Neuronal stem cell (in vitro differentiated cells): ENCODE measurements around the gene PLEKHA8.

Experiments used
- DNase-seq: peaks from one replicate; pipeline ENCODE4 v3.0.0-alpha.2; 2013; ENCODE audit warnings: low spot score
- H2AFZ ChIP-seq: one replicate; pipeline ENCODE4 v1.6.1; 2013; ENCODE audit warnings: mild to moderate bottlenecking, low read length, inconsistent platforms
- H2AK5ac ChIP-seq: 2 replicates; pipeline ENCODE4 v1.6.1; 2013; ENCODE audit warnings: low read depth, mild to moderate bottlenecking, inconsistent platforms, low read length, moderate library complexity, mixed read lengths
- H2BK120ac ChIP-seq: 2 replicates; pipeline ENCODE4 v1.6.1; 2013; ENCODE audit warnings: low read depth, mild to moderate bottlenecking, inconsistent platforms, low read length, moderate library complexity, mixed read lengths
- H2BK12ac ChIP-seq: one replicate; pipeline ENCODE4 v1.6.1; 2013; ENCODE audit warnings: low read length, inconsistent platforms
- H2BK15ac ChIP-seq: 2 replicates; pipeline ENCODE4 v1.6.1; 2013; ENCODE audit warnings: mild to moderate bottlenecking, low read length, inconsistent platforms, mixed read lengths
- H2BK5ac ChIP-seq: one replicate; pipeline ENCODE4 v1.6.1; 2013; ENCODE audit warnings: inconsistent platforms, mild to moderate bottlenecking, low read length, moderate library complexity
- H3K14ac ChIP-seq: one replicate; pipeline ENCODE4 v1.6.1; 2013; ENCODE audit warnings: low read length, inconsistent platforms
- H3K18ac ChIP-seq: 2 replicates; pipeline ENCODE4 v1.6.1; 2013; ENCODE audit warnings: low read length, inconsistent platforms
- H3K23ac ChIP-seq: 2 replicates; pipeline ENCODE4 v1.6.1; 2013; ENCODE audit warnings: low read depth, mild to moderate bottlenecking, mixed read lengths, low read length, inconsistent platforms; ENCODE audit not compliant: poor library complexity
- H3K27ac ChIP-seq: replicated peaks from 3 replicates; pipeline ENCODE4 v1.5.1; 2013; ENCODE audit warnings: low read length, inconsistent platforms
- H3K27me3 ChIP-seq, 3 experiments: 2 replicates each; pipeline ENCODE4 v1.6.1; 2013; ENCODE audit warnings: low read length in 3 of 3, mild to moderate bottlenecking in 2 of 3, inconsistent platforms in 1 of 3, low read depth in 1 of 3, mixed read lengths in 1 of 3, moderate library complexity in 1 of 3; ENCODE audit not compliant: control insufficient read depth in 3 of 3, insufficient read depth in 3 of 3
- H3K36me3 ChIP-seq, 2 donors: replicated peaks in 1 of 2; 2 replicates each; pipeline ENCODE4 v1.6.1; 2013; ENCODE audit warnings: low read length in 2 of 2; ENCODE audit not compliant: control insufficient read depth in 2 of 2, insufficient read depth in 2 of 2
- H3K4ac ChIP-seq: 2 replicates; pipeline ENCODE4 v1.6.1; 2013; ENCODE audit warnings: inconsistent platforms, mild to moderate bottlenecking, low read length, moderate library complexity
- H3K4me1 ChIP-seq, 2 donors: 1 replicate in 1 of 2; 2 replicates in 1 of 2; pipeline ENCODE4 v1.6.1; 2013; ENCODE audit warnings: low read length in 2 of 2, low read depth in 1 of 2; ENCODE audit not compliant: control insufficient read depth in 2 of 2, insufficient read depth in 1 of 2
- H3K4me2 ChIP-seq: one replicate; pipeline ENCODE4 v1.6.1; 2013; ENCODE audit warnings: mild to moderate bottlenecking, low read length, inconsistent platforms; ENCODE audit not compliant: insufficient read depth, poor library complexity, severe bottlenecking
- H3K4me3 ChIP-seq, 2 donors: 2 replicates each; pipeline ENCODE4 v1.5.1; 2013; ENCODE audit warnings: low read length in 2 of 2, mild to moderate bottlenecking in 2 of 2, inconsistent platforms in 1 of 2, moderate library complexity in 1 of 2
- H3K79me1 ChIP-seq: one replicate; pipeline ENCODE4 v1.6.1; 2013; ENCODE audit warnings: low read depth, mild to moderate bottlenecking, inconsistent platforms, low read length, moderate library complexity
- H3K9ac ChIP-seq: one replicate; pipeline ENCODE4 v1.6.1; 2013; ENCODE audit warnings: mild to moderate bottlenecking, low read depth, low read length, inconsistent platforms; ENCODE audit not compliant: poor library complexity
- H3K9me3 ChIP-seq, 2 donors: replicated peaks in 1 of 2; 2 replicates each; pipeline versions ENCODE3 to v1.6.1; 2013; ENCODE audit warnings: low read length in 2 of 2, mild to moderate bottlenecking in 2 of 2, inconsistent platforms in 1 of 2, low read depth in 1 of 2, mixed read lengths in 1 of 2, moderate library complexity in 1 of 2; ENCODE audit not compliant: control insufficient read depth in 2 of 2, insufficient read depth in 1 of 2
- H4K8ac ChIP-seq: one replicate; pipeline ENCODE4 v1.6.1; 2013; ENCODE audit warnings: low read depth, mild to moderate bottlenecking, inconsistent platforms, low read length, moderate library complexity
- H4K91ac ChIP-seq: one replicate; pipeline ENCODE4 v1.6.1; 2013; ENCODE audit warnings: low read length, low read depth, mild to moderate bottlenecking, inconsistent platforms; ENCODE audit not compliant: poor library complexity
- WGBS, 2 donors: extraction: QIAGEN DNeasy Blood & Tissue Kit; methylation state at CpG; one replicate each; pipeline ENCODE4 v1.1.7; 2013; ENCODE audit warnings: missing lambda C conversion rate in 2 of 2, mixed read lengths in 1 of 2; ENCODE audit not compliant: insufficient read length in 2 of 2, insufficient replicate concordance in 1 of 2; ENCODE audit errors: extremely low coverage in 2 of 2; 5-methylcytosine and 5-hydroxymethylcytosine counted together

The PLEKHA8 gene

DNA sequence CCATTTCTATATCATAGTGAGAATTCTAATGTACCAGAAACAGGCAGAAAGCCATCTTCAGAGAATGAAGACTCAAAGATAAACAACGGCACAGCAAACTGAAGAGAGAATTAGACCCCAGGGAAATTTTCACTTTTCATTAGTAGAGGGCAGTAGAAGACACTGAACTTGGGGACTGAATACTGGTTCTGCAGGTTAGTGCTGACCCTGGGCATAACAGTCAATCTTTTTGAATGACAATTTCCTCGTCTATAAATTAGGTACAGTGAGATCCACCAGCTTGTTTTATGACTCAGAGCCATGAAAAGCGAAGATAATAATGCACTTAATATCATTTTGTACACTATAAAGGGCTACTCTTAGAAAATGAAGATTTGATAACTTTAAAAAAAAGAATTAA is 15.5 kb upstream of the PLEKHA8 start:
- no peak overlapping the region for H3K9ac ChIP-seq
- no peak for DNase-seq
- no peak overlapping the region for H2BK12ac ChIP-seq

DNA sequence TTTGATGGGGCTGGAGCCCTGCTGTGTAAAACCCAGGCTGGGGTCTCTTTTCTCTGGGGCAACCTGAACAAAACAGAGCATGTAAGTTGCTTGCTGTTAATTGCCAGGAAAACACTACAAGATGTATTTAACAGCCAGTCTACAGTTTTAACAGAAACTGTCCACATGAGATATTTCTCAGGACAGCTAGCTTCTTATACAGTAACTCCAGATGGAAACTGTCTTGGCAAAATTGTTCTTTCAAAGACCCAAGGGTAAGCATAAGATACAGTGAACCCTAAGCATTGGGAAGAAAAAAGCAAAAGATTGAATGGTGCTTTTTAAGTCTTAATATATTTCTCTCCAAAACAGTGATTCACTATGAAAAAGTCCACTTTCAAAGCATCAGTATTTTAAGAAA is 9.8 kb upstream of the PLEKHA8 start:
- Histone ChIP-seq H3K4me1 (no peaks in the 10 kb centered on the region), H3K4me3 (no peak overlapping the region), H3K9ac (no peak overlapping the region), H2BK12ac (no peak overlapping the region), H3K36me3 (peaks cover 0 to 47% of the 10 kb centered on the region in 2 donors), H3K14ac (no peak overlapping the region), H4K8ac (no peak overlapping the region), H2AFZ (no peak overlapping the region), H2BK120ac (no peak overlapping the region), H3K27ac (no peak overlapping the region), H3K23ac (no peak overlapping the region), H3K79me1 (no peaks in the 10 kb centered on the region), H3K4ac (no peak overlapping the region), H2BK15ac (no peak overlapping the region), H3K27me3 (no peaks in the 10 kb centered on the region), H2BK5ac (no peak overlapping the region), H2AK5ac (no peak overlapping the region), H3K18ac (no peak overlapping the region), H3K4me2 (no peak overlapping the region), H4K91ac (no peak overlapping the region), H3K9me3 (no peaks in the 10 kb centered on the region)
- no peak for DNase-seq

More for the DNA sequence above, 15.5 kb upstream of the PLEKHA8 start:
- peaks cover 0 to 33% of the 10 kb centered on the region in 2 donors for H3K36me3 ChIP-seq
- no peak overlapping the region for H4K91ac ChIP-seq
- no peaks in the 10 kb centered on the region for H3K4me1 ChIP-seq
- H3K14ac ChIP-seq = no peak overlapping the region
- no peak overlapping the region for H3K27ac ChIP-seq
- no peak overlapping the region for H2BK120ac ChIP-seq
- H2AFZ ChIP-seq = no peak overlapping the region
- no peak overlapping the region for H3K4me2 ChIP-seq
- H2BK5ac ChIP-seq = no peak overlapping the region
- no peak overlapping the region for H2AK5ac ChIP-seq
- no peak overlapping the region for H3K4me3 ChIP-seq
- H4K8ac ChIP-seq = no peak overlapping the region
- H3K27me3 ChIP-seq = no peaks in the 10 kb centered on the region
- no peak overlapping the region for H3K4ac ChIP-seq
- H3K18ac ChIP-seq = no peak overlapping the region
- no peak overlapping the region for H2BK15ac ChIP-seq
- H3K79me1 ChIP-seq = no peaks in the 10 kb centered on the region
- H3K9me3 ChIP-seq = no peaks in the 10 kb centered on the region
- H3K23ac ChIP-seq = no peak overlapping the region
- WGBS, 2 donors = no CpG with 5 or more reads among the region's 3 CpGs

GRCh38 chr7:30019387-30019786 is 8.8 kb upstream of the PLEKHA8 start:
- Histone ChIP-seq H3K18ac (no peak overlapping the region), H3K9ac (no peak overlapping the region), H3K27me3 (no peaks in the 10 kb centered on the region), H3K4me3 (no peak overlapping the region), H2BK120ac (no peak overlapping the region), H3K79me1 (no peaks in the 10 kb centered on the region), H3K27ac (no peak overlapping the region), H3K9me3 (no peaks in the 10 kb centered on the region), H3K4me1 (no peaks in the 10 kb centered on the region), H2AK5ac (no peak overlapping the region), H4K91ac (no peak overlapping the region), H2BK15ac (no peak overlapping the region), H3K14ac (no peak overlapping the region), H3K4me2 (no peak overlapping the region), H2BK12ac (no peak overlapping the region), H2AFZ (no peak overlapping the region), H3K23ac (no peak overlapping the region), H2BK5ac (no peak overlapping the region), H3K36me3 (peaks cover 0 to 38% of the 10 kb centered on the region in 2 donors), H4K8ac (no peak overlapping the region), H3K4ac (no peak overlapping the region)
- DNase-seq = no peak
- no CpG with 5 or more reads among the region's 1 CpG for WGBS, 2 donors

DNA sequence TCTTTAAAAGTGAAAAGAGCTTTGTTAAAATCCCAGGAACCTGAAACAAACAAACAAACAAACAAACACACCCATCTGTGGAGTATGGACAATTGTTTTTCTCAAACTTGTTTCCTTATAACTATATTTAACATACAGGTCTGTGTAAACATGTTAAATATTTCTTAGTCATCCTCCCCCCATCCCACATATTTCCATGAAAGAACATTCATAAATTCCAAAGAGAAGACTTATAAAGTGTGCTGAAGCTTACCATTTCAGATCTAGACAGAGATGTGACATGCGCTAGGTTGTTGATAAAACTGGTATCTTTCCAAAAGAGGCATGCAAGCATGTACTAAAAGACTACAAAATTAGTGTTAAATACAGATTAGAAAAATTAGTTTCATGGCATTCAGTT is 8.3 kb upstream of the PLEKHA8 start:
- H2BK5ac ChIP-seq = no peak overlapping the region
- no peak overlapping the region for H3K9ac ChIP-seq
- H3K18ac ChIP-seq = no peak overlapping the region
- H3K36me3 ChIP-seq = peaks cover 0 to 33% of the 10 kb centered on the region in 2 donors
- H3K27ac ChIP-seq = no peak overlapping the region
- no peak overlapping the region for H4K8ac ChIP-seq
- no peak for DNase-seq
- no peaks in the 10 kb centered on the region for H3K4me1 ChIP-seq
- H3K4me3 ChIP-seq = no peak overlapping the region
- no peak overlapping the region for H2BK15ac ChIP-seq
- no peak overlapping the region for H3K14ac ChIP-seq
- H2AK5ac ChIP-seq = no peak overlapping the region
- H2AFZ ChIP-seq = no peak overlapping the region
- no peak overlapping the region for H3K4me2 ChIP-seq
- WGBS, 2 donors = no CpG with 5 or more reads among the region's 1 CpG
- no peaks in the 10 kb centered on the region for H3K9me3 ChIP-seq
- no peak overlapping the region for H3K23ac ChIP-seq
- H2BK12ac ChIP-seq = no peak overlapping the region
- no peak overlapping the region for H3K4ac ChIP-seq
- no peaks in the 10 kb centered on the region for H3K27me3 ChIP-seq
- no peak overlapping the region for H4K91ac ChIP-seq
- no peaks in the 10 kb centered on the region for H3K79me1 ChIP-seq
- H2BK120ac ChIP-seq = no peak overlapping the region
